A549 (cell line): ENCODE data around the gene SPSB1.

Experiments
- CEBPB ChIP-seq, 2 experiments: fragments of >200 bp in 1 of 2; sonication (Bioruptor Twin) in 1 of 2; formaldehyde crosslinking in 1 of 2; IDR thresholded peaks; 2 replicates each; pipeline ENCODE4 v1.6.1; 2012 to 2016
- CTCF ChIP-seq: fragments of >200 bp; sonication (Bioruptor Twin); formaldehyde crosslinking; IDR thresholded peaks from 3 replicates; pipeline ENCODE4 v1.5.1; 2016
- HDAC2 ChIP-seq: fragments of 200-600 bp; sonication (generic); IDR thresholded peaks from 2 replicates; pipeline ENCODE4 v1.6.1; 2016
- HOXA7 ChIP-seq: fragments of 250-450 bp; sonication (Bioruptor Pico); IDR thresholded peaks from 2 replicates; pipeline ENCODE4 v1.5.0; 2020; ENCODE audit warnings: mild to moderate bottlenecking, moderate library complexity
- KDM1A ChIP-seq: fragments of 200-600 bp; sonication (generic); IDR thresholded peaks from 2 replicates; pipeline ENCODE4 v1.6.1; 2016; ENCODE audit warnings: low read depth, mild to moderate bottlenecking
- MYC ChIP-seq: IDR thresholded peaks from 2 replicates; pipeline ENCODE4 v1.6.1; 2012; ENCODE audit warnings: mild to moderate bottlenecking, inconsistent platforms, low read length, improper control_type of control experiment, borderline replicate concordance
- POLR2A ChIP-seq: IDR thresholded peaks from 2 replicates; pipeline ENCODE4 v1.6.1; 2012; ENCODE audit warnings: mild to moderate bottlenecking, low read length

- no peak for TF ChIP-seq POLR2A
- no peak for TF ChIP-seq CTCF
- no peak for TF ChIP-seq HOXA7
- TF ChIP-seq KDM1A = no peak
- no peak for TF ChIP-seq CEBPB (IDR thresholded peaks at IDR 0.05)
- no peak for TF ChIP-seq HDAC2
- TF ChIP-seq MYC = no peak
Observed at GRCh38 chr1:9395018-9395417, 102.3 kb downstream of the SPSB1 start.
